Pancreas (tissue), 10 donors: Measurements from ENCODE around the gene ZNF394. TPM values are rescaled to one million over a fixed set of nuclear protein-coding genes. Genes with fewer than 3 reads are reported as not detected.

ENCODE experiments used
- ATAC-seq, 4 donors: fragments of 200-7000 bp; cut with Tn5 transposase; one replicate each; pipeline versions ENCODE4 v1.8.0 to v1.9.1; 2020; ENCODE audit warnings: mild to moderate bottlenecking in 4 of 4, moderate library complexity in 4 of 4
- DNase-seq, 6 donors: peaks; one replicate each; pipeline ENCODE4 v3.0.0-alpha.2; 2020
- FAIRE-seq: peaks from 2 replicates; lab custom pipeline; 2012; peaks lifted over from hg19 to GRCh38; lab: Jason Lieb, UNC
- H3K27ac ChIP-seq, 4 donors: fragments of 200-600 bp; sonication (generic); 1 replicate in 3 of 4; 2 replicates in 1 of 4; pipeline versions ENCODE4 v1.5.0 to v1.8.0; 2020
- H3K27me3 ChIP-seq, 4 donors: fragments of 200-600 bp; one replicate each; pipeline ENCODE4 v1.8.0; 2021
- H3K36me3 ChIP-seq, 3 donors: fragments of 200-600 bp; sonication (generic) in 1 of 3; one replicate each; pipeline versions ENCODE4 v1.5.0 to v1.8.0; 2020 to 2021
- H3K4me1 ChIP-seq, 3 donors: fragments of 200-600 bp; one replicate each; pipeline ENCODE4 v1.8.0; 2021
- H3K4me3 ChIP-seq, 4 donors: fragments of 200-600 bp; sonication (generic) in 2 of 4; one replicate each; pipeline versions ENCODE4 v1.5.0 to v1.8.0; 2020 to 2021
- H3K9me3 ChIP-seq, 4 donors: fragments of 200-600 bp; one replicate each; pipeline ENCODE4 v1.8.0; 2021
- CTCF ChIP-seq, 4 donors: fragments of 200-600 bp; sonication (generic) in 3 of 4; IDR thresholded peaks; one replicate each; pipeline versions ENCODE4 v1.5.0 to v1.8.0; 2021; ENCODE audit warnings: antibody characterized with exemption in 4 of 4
- WGBS, 2 donors: extraction: QIAGEN DNeasy Blood & Tissue Kit; methylation state at CpG; one replicate each; pipeline ENCODE4 v1.1.7; 2013; 5-methylcytosine and 5-hydroxymethylcytosine counted together
- intact Hi-C, 3 donors: fragments of 100-400 bp; cut with DNase I; formaldehyde crosslinking; loops; one replicate each; pipeline versions ENCODE4 v1.11.1 to v1.14.2; 2022
- polyA plus RNA-seq, 2 donors: library from polyadenylated mRNA; stranded (reverse); fragments of 200-250 nt; gene quantifications; one replicate each; pipeline ENCODE4 v1.2.3, GENCODE V29; 2013
- total RNA-seq, 6 donors: library from RNA; stranded (reverse); fragmentation: NEBNext Ultra II Directional in 4 of 6; extraction: Animal tissue kit (Norgen Biotek cat#: 25700) in 4 of 6; gene quantifications; one replicate each; pipeline versions ENCODE4 v1.2.1 to v1.2.4, GENCODE V29; 2021 to 2023
- donor health status: healthy with polysubstance abuse.
- donor health status: DM: no; HTN: no; CAD: no; lungs with moderate emphysema.
- donor health status: DM: no; HTN: no; CAD: no.
- donor health status: control.
- donor health status: control.
- donor health status: Bipolar disorder and iron deficiency.
- donor health status: DM: yes; HTN: yes; CAD: no.
- donor health status: DM: no; HTN: no; CAD: no.
- donor health status: DM: no; HTN: no; CAD: no.
- donor health status: DM: yes; HTN: yes; CAD: no.

The ZNF394 gene
- total and polyA plus RNA-seq, 8 donors: 10.3 to 16.8 (median 13.5) TPM

- H3K4me1 ChIP-seq: no peaks in the 10 kb centered on the region
- H3K36me3 ChIP-seq: no peaks in the 10 kb centered on the region
- TF ChIP-seq CTCF (IDR thresholded peaks at IDR 0.05): no peak
- no peak overlapping the region for H3K27ac ChIP-seq
- no peak for ATAC-seq
- 87 to 92% methylated on average over 9 of the region's 9 CpGs for WGBS, 2 donors
- H3K27me3 ChIP-seq: no peaks in the 10 kb centered on the region
- no peaks in the 10 kb centered on the region for H3K9me3 ChIP-seq
- no peak for FAIRE-seq
- no peak for DNase-seq
- intact Hi-C loops: no loop called here
- H3K4me3 ChIP-seq: no peak overlapping the region
These were observed 41.1 kb upstream of the ZNF394 start for GRCh38 chr7:99541212-99541611.

- H3K36me3 ChIP-seq: no peaks in the 10 kb centered on the region
- no peak overlapping the region for H3K27ac ChIP-seq
- intact Hi-C loops: no loop called here
- DNase-seq (no peak), FAIRE-seq (no peak), ATAC-seq (no peak)
- H3K27me3 ChIP-seq: no peaks in the 10 kb centered on the region
- H3K4me1 ChIP-seq: no peaks in the 10 kb centered on the region
- H3K4me3 ChIP-seq: no peak overlapping the region
- 89 to 93% methylated on average over 5 of the region's 5 CpGs for WGBS, 2 donors
- no peak for TF ChIP-seq CTCF (IDR thresholded peaks at IDR 0.05)
- no peaks in the 10 kb centered on the region for H3K9me3 ChIP-seq
These were observed 40.5 kb upstream of the ZNF394 start for GRCh38 chr7:99540542-99540941.

GRCh38 chr7:99539213-99539811 is 39.2 kb upstream of the ZNF394 start:
- Histone ChIP-seq H3K27ac (no peak overlapping the region), H3K9me3 (no peaks in the 10 kb centered on the region), H3K4me3 (no peak overlapping the region), H3K36me3 (no peaks in the 10 kb centered on the region), H3K27me3 (no peaks in the 10 kb centered on the region), H3K4me1 (no peaks in the 10 kb centered on the region)
- no peak for FAIRE-seq
- TF ChIP-seq CTCF (IDR thresholded peaks at IDR 0.05): no peak
- DNase-seq: no peak
- 79 to 83% methylated on average over 7 of the region's 7 CpGs for WGBS, 2 donors
- no peak for ATAC-seq
- intact Hi-C loops: no loop called here

GRCh38 chr7:99535667-99536066 is 35.6 kb upstream of the ZNF394 start:
- Histone ChIP-seq H3K27me3 (no peaks in the 10 kb centered on the region), H3K4me1 (no peaks in the 10 kb centered on the region), H3K4me3 (no peak overlapping the region), H3K36me3 (peaks cover 0 to 13% (median 11%) of the 10 kb centered on the region in 3 donors), H3K27ac (no peak overlapping the region), H3K9me3 (peaks cover 0 to 6% (median 0%) of the 10 kb centered on the region in 4 donors)
- TF ChIP-seq CTCF (IDR thresholded peaks at IDR 0.05): no peak
- no peak for FAIRE-seq
- intact Hi-C loops: no loop called here
- ATAC-seq: no peak
- WGBS, 2 donors: 99 to 100% methylated on average over 2 of the region's 2 CpGs
- no peak for DNase-seq

GRCh38 chr7:99531354-99531765 is 31.3 kb upstream of the ZNF394 start:
- H3K4me1 ChIP-seq: no peaks in the 10 kb centered on the region
- no peaks in the 10 kb centered on the region for H3K27me3 ChIP-seq
- H3K9me3 ChIP-seq: peaks cover 0 to 6% (median 0%) of the 10 kb centered on the region in 4 donors
- DNase-seq (no peak), FAIRE-seq (no peak), ATAC-seq (no peak)
- no peak overlapping the region for H3K27ac ChIP-seq
- TF ChIP-seq CTCF (IDR thresholded peaks at IDR 0.05): no peak
- no peak overlapping the region for H3K4me3 ChIP-seq
- peaks cover 0 to 23% (median 15%) of the 10 kb centered on the region in 3 donors for H3K36me3 ChIP-seq
- intact Hi-C loops: no loop called here
- 97 to 98% methylated on average over 12 of the region's 12 CpGs for WGBS, 2 donors
